ENCODE measurements around the gene MARK2.

Gene MARK2

GRCh38 chr11:63831326-63831725 is 7.6 kb upstream of the MARK2 start:
- no peak for DNase-seq

- DNase-seq: no peak
Observed at GRCh38 chr11:63832336-63832735, 6.6 kb upstream of the MARK2 start.

DNA sequence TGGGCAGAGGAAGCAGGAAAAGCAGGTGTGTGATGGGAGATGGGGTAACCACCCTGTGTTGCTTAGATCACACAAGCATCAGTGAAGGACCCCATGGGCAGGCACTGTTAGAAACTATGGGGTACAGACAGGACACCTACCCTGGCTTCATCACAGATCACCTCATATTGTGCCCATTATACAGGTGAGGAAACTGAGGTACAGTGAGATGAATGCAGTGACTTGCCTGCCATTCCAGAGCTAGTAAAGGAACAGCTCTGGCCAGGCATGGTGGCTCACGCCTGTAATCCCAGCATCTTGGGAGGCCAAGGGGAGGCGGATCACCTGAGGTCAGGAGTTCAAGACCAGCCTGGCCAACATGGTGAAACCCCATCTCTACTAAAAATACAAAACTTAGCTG is 5.9 kb upstream of the MARK2 start:
- DNase-seq: no peak

DNA sequence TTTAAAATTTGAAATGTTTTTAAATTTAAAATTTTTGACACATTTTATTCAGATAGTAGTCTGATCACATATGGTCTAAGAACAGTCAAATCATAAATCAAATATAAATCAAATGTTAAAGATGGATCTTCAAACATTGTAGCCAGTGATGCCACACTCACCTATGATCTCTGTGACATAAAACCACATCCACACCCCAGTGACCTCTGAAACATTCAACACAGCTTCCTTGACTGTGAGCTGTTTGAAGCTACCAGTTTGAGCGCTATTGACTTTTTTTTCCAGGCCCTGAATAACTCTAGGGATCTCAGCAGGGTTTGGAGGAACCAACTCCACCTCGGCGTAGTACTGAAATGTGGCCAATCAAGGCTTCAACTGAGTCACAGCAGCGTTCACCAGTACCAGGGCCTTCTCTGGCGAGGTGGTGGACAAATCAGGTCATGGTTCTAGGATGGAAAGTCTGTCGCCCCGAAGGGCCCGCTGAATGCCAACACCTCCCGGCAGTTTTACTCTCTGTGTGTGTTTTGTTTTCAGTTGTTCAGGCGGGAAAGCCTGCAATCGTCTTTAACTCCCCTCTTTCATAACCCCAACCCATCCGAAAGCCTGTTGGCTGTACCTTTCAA is 4.3 kb upstream of the MARK2 start:
- DNase-seq: no peak

DNA sequence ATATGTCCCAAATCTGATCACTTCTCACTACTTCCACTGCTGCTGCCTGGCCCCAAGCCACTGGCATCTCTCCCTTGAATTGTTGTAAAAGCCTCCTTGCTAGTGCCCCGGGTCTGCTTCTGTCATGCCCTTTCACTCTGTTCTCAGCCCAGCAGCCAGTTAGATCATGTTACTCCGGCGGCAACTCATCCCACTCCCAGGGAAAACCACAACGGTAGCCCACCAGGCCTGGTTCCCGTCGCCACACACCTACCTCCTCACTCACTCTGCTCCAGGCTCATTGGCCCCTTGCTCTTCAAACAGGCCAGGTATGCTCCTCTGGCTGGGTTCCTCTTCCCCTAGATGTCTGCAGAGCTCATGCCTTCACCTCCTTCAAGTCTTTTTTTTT is 3.8 kb upstream of the MARK2 start:
- DNase-seq: no peak

DNA sequence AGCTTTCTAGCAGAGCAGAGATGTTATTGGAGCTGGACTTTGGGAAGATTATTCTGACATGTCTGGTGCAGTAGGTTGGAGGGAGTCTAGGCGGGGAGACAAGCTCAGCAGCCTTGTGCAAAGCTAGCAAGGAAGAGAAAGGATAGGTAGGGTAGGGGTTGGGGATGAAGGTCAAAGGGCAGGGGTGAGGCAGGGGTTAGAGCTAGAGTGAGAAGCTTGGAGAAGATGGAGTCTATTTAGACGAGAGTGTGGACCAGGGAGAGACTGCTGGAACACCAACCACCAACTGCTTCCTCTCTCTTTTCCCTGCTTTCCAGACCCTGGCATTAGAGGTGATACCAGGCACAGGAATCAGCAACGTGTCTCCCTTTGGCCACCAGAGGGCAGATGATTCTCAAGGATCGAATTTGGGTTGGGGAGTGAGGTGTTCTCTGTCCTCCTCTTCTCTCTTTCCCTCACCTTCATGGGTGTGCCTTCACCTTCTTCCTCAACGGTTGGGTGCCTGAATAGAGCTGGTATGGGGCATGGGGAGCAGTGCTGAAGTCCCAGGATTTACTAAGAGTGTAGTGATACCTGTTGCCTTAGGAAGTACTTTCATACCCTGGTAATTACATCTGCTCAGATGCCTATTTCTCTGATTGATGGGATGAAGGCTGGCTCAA is 1.8 kb upstream of the MARK2 start:
- DNase-seq: peak; percentile 63 to 67

- DNase-seq: no peak
Observed at GRCh38 chr11:63837739-63838138, 1.2 kb upstream of the MARK2 start.

GRCh38 chr11:63838150-63838677 is 696 bp upstream of the MARK2 start:
- no peak for DNase-seq

DNA sequence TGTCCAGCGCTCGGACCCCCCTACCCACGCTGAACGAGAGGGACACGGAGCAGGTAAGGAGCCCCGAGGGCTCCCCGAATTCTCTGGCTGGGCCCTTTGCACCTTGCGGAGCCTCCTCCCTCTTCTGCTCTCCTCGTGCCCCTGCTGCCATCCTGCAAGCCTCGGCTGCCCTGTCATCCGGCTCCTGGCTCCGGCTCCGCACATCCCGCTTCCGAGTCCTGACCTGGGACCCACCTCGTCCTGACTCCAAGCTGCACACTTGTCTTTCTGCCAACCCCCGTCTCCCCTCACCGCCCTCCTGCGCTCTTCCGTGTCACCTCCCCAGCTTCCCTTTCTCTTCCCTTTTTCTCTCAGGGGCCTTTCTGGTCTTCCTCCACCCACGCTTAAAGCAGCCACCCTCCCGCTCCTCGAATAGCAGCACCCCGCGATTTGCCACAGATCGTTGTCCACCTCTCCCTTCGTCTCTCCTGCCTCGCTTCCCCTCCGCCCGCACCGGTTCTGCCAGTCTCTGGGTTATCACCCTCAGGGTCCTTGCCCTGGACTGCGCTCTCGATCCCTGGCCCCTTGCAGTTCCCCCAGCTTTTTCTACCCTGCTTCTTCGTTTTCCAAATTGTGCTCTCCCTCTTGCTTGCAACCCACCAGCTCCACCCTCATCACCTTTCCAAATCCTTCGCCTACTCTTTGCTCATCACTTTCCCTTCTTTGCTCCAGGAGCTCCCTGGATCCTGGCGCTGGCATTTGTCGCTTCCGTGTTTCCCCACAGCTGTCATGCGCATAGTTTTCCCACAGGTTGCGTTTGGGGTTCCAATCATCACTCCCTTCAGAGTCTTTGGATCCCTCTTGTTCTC is 822 bp downstream of the MARK2 start:
- no peak for DNase-seq

- no peak for DNase-seq
Observed at GRCh38 chr11:63840356-63841060, 1.6 kb downstream of the MARK2 start.

DNA sequence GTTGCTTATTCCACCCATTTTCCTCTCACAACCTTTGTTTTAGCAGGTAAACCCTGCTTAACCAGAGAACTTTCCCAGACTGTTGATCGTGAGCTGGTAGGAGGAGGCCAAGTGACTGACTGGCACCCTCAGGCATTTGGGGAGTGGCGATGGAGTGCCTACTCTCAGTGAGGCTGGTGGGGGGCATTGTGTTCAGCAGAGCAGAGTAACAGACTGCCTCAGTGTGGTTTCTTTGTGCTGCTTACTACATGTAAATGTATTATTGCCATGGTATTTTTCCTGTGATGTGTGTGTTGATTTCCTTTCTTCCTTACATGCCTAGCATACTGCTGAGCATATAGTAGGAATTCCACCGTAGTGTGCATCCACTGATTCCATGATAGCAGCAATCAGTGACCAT is 2.6 kb downstream of the MARK2 start:
- DNase-seq: no peak

- no peak for DNase-seq
Observed at GRCh38 chr11:63843041-63843440, 4.1 kb downstream of the MARK2 start.

DNA sequence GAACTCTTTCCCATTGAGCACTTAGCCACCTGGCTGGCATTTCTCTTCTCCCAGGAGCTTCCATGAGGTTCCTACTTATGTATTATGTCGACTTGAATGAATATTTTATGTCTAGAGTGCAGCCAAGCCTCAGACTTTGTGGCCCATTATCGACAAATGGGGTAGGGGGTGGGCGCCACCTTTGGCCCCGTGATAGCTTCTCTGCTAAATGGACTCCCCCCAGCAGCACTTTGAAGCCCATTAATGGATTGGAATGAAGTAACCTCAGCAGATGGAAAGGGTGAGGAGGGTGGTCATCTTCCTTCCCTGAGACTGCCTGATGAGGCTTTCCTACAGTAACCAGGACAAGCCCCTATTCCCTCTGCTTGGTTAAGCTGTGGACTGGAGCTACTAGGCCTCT is 5.9 kb downstream of the MARK2 start:
- no peak for DNase-seq

- no peak for DNase-seq
Observed at GRCh38 chr11:63845303-63845702, 6.4 kb downstream of the MARK2 start.

DNA sequence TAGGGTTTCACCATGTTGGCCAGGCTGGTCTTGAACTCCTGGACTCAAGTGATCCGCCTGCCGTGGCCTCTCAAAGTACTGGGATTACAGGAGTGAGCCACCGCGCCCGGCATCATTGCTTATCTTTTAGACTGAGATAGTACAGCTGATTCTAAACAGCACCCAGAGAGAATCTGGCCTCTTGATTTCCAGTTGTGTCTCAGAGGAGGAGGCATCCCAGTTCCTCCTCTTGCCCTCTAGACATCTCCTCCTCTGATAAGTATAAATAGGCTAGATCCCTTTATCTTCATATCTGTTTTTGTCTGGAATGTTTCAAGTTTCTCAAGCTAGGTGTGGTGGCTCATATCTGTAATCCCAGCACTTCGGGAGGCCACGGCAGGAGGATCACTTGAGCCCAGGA is 7.0 kb downstream of the MARK2 start:
- DNase-seq: no peak

- no peak for DNase-seq
Observed at GRCh38 chr11:63846897-63847296, 8.0 kb downstream of the MARK2 start.

- DNase-seq: no peak
Observed at GRCh38 chr11:63847363-63847762, 8.5 kb downstream of the MARK2 start.

DNA sequence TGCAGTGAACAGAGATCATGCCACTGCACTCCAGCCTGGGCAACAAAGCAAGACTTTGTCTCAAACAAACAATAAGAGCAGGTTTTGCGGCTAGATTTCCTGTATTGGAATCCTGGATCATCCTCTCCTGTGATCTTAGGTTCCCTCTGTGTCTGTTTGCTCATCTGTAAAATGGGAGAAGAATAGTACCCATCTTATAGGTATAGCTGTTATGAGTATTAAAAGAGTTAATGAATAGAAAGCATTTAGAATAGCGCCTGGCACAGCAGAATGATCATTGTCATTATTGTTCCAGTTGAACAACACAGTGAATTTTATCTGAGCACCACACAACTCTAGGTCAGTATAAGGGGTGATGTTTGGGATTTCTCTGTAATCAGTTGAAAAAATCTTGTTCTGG is 10.8 kb downstream of the MARK2 start:
- no peak for DNase-seq

GRCh38 chr11:63850920-63851319 is 12.0 kb downstream of the MARK2 start:
- DNase-seq: no peak

DNA sequence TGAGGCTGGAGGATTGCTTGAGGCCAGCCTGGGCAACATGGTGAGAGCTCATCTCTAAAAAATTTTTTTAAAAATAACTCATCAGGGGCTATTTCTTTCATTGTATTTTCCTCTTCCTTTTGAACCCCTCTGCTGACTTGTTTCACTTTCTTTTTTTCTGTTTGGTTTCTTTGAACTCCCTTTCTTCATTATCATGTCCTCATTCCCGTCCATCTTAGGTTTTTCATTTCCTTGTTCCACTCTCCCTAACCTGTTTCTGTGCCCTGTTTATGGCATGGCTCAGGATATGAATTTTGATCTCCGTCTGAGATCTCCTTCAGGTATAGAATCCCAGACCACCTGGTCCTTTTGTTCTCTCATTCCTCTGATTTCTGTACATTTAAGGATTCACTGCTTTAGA is 12.5 kb downstream of the MARK2 start:
- no peak for DNase-seq

DNA sequence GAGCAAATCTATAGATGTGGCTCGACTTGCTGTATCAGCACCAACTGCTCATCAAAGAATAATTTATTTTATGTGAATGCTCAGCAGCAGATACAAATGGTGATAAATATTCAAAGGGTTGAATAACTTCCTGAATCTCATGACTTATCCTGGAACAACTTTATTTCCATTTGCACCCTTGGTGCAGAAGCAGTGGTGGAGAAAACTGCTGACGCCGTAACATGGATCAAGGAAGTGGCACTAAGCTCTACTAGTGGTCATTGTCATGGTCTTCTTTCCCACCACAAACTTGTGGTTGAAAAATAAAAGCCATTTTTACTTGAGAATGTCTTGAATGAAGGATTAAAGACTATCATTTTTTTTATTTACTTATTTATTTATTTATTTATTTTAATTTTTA is 14.6 kb downstream of the MARK2 start:
- DNase-seq: no peak

DNA sequence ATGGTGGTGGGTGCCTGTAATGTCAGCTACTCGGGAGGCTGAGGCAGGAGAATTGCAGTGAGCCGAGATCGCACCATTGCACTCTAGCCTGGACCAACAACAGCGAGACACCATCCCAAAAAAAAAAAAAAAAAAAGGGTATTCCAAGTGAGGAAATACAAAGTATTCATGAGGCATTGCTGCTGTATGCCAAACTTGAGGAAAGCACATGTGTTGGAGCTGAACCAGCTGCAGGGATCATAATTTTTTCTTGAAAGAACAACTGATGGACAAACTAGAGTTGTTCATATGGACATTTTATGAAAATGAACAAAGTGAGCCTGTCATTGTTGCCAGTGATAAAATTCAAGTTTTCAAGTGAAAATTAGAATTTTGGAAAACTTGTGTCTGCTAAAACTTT is 15.8 kb downstream of the MARK2 start:
- DNase-seq: no peak

GRCh38 chr11:63855975-63856374 is 17.1 kb downstream of the MARK2 start:
- DNase-seq: no peak
